COLO668 (cell line): ENCODE data around the gene UBASH3A.

Source experiments
- DNase-seq: peaks from one replicate; lab custom pipeline; 2025; ENCODE audit not compliant: unreplicated experiment; lab: John Stamatoyannopoulos, UW

UBASH3A gene

DNA sequence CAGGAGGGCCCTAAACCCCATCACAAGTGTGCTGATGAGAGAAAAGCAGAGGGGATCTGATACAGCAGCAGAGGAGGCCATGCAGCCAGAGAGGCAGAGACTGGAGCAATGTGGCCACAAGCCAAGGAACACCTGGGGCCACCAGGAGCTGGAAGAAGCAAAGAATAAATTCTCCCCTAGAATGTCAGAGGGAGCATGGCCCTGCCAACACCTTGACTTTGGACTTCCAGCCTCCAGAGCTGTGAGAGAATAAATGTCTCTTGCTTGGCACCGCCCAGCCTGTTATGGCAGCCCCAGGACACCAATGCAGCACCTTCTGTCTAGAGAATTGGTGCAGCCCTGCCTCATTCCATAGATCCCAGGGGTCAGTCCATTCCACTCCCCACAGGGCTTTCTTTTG lies 25.3 kb downstream of the UBASH3A start:
- DNase-seq, result no peak

DNA sequence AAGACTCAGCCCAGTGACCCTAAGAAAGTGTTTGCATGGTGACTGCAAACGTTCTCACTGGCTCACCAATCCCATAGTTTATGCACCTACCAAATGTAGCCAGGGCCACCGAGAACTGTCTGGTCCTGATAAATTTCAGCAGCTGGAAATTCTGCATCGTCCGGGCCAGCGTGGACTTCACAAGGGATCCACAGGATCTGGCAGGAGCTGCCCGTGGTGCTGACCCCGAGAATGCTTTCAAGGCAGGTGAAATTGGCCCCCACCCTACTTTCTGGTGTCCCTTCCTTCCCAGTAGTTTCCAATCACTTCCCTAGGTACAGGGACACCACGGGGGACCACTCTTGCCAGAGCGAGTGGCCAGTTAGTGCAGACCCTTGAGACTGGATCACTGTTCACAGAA lies 26.2 kb downstream of the UBASH3A start:
- no peak for DNase-seq

DNA sequence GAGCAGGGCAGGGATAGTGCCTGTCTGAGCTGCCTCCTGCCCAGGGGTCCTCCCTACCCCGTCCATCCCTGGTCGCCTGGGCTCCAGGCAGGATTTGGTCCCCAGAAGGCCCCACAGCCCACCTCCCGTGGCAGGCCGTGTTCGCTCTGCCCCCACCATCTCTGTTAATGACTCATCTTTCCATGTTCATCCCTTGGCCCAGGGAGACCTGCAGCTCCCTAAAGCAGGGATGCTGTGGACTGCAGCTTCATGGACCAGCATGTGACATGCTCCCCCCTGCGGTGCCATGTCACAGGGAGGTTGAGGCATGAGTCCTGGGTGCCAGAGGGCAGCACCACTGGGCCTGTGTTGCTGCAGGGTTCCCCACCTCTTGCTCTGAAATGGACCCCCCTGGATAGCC lies 26.8 kb downstream of the UBASH3A start:
- DNase-seq, result no peak

DNA sequence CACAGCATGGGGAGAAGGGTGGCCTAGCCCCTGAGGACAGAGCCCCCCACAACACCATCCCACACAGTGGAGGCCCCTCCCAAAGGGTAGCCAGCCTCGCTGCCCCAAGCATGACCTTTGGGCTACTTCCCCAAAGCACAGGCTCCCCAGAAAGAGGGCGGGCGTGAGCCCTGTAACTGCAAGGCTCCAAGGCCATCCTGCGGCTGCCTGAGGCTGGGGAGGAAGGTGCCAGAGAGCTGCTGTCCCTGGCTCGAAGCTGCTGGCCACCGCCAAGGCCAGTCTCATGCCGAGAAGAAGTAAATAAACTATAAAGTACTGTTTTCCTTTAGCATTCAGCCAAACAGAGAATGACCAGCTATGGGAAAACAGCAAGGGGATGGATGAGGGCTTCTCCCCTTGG lies 27.5 kb downstream of the UBASH3A start:
- DNase-seq, result no peak

DNA sequence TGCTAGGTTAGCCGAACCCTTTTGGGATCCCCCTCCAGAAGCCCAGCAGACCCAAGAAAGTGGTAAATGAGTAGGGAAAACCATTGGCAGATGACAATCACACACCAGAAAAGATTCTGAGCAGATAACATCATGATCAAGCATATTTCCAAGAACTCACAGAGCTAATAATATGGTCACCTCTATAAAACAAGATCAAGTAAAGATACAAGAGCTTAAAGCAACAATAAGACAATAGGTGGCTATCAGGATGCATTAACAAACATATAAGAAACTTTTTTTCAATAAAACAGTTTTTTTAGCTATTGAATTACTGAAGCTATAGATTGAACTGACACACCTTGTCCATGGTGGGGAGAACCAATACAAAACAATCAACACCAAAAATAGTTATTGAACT lies 29.0 kb downstream of the UBASH3A start:
- no peak for DNase-seq

DNA sequence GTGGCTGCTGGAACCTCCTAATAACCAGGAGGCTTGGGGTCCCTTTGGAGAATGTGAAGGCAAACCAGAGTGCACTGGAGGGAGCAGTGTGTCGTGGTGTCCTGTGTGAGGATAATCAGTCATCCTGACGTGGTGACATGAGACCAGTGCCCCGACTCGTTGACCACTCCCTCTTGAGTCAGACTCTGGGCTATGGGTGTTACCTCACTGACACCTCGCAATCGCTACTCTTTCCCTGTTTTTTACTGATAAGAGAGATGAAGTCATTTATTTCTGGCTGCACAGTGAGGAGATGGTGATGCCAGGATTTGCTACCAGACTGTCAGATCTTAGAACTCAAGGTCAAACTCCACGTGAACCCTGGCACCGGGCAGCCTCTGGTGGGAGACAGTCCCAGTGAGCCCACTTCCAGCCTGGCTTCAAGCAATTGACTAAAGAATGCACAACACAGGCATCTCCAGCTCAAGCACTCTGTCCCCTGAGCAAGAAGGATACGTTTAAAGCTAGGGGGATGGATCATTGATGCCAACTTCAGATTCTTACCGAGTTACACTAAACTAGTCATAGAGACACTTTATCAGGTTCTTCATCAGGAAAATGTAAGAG lies 30.3 kb downstream of the UBASH3A start:
- DNase-seq, result no peak

DNA sequence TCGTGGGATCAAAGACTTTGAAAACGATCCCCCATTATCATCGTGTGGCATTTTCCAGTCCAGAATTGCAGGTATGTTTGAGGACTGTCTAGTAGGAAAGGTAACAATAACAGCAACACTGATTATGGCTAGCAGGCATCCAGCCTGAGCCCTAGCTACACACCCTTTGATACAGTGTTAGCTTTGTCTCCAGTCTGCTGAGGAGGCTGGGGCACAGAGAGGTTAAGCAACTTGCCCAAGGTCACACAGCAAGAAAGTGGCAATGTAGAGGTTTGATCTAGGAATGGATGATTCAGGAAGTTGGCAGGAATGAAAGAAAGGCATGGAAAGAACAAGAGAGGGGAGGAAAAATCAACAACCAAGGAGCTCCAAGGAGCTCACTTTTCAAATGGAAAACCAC lies 31.2 kb downstream of the UBASH3A start:
- no peak for DNase-seq

DNA sequence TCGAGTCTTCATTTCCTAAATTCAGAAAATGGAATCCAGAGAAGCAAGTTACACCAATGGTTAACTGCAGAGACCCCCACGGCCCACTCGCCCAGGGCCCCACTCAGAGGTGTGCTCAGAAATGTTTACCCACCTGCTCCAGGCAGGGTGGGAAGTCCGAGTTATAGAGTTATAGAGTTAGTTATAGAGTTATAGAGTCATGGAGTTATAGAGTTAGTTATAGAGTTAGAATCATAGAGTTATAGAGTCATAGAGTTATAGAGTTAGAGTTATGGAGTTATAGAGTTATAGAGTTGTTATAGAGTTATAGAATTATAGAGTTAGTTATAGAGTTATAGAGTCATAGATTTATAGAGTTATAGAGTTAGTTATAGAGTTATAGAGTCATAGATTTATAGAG lies 31.7 kb downstream of the UBASH3A start:
- no peak for DNase-seq

DNA sequence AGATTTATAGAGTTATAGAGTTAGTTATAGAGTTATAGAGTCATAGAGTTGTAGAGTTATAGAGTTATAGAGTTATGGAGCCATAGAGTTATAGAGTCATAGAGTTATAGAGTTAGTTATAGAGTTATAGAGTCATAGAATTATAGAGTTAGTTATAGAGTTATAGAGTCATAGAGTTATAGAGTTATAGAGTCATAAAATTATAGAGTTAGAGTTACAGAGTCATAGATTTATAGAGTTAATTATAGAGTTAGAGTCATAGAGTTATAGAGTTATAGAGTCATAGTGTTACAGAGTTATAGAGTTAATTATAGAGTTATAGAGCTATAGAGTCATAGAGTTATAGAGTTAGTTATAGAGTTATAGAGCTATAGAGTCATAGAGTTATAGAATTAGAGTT lies 32.1 kb downstream of the UBASH3A start:
- no peak for DNase-seq

DNA sequence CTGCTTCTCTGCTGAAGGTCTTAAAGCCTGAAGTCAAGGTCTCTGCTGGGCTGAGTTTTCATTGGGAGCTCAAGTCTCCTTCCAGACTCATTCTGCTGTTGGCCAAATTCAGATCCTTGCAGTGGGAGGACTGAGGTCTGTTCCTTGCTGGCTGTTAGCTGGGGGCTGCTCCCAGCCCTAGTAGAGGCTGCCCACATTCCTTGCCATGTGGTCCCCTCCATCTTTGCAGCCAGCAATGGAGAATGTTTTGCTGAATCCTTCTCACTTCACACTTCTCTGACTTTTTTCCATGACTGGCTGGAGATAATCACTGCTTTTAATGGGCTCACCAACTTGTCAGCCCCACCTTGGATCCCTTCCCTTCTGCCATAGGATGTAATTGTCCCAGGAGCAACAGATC lies 33.2 kb downstream of the UBASH3A start:
- DNase-seq, result no peak

DNA sequence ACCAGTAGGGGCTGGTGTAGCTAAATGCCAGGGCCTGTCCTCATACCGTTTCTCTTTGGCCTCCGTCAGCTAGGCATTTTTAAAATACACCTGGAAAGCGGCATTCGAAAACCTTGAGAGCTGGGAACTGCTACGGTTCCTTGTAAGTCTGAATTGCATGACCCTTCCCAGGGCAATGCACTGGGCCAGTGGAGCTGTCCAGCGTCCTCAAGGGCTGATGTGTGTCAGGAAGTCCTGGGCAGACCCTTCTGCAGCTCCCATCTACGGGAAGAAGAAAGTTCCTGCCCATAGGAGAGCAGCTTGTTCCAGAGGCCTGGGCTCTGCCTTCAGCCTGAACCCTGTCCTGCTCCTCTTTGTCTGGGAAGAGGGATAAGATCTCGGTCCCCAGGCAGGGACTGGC lies 34.1 kb downstream of the UBASH3A start:
- DNase-seq, result no peak

DNA sequence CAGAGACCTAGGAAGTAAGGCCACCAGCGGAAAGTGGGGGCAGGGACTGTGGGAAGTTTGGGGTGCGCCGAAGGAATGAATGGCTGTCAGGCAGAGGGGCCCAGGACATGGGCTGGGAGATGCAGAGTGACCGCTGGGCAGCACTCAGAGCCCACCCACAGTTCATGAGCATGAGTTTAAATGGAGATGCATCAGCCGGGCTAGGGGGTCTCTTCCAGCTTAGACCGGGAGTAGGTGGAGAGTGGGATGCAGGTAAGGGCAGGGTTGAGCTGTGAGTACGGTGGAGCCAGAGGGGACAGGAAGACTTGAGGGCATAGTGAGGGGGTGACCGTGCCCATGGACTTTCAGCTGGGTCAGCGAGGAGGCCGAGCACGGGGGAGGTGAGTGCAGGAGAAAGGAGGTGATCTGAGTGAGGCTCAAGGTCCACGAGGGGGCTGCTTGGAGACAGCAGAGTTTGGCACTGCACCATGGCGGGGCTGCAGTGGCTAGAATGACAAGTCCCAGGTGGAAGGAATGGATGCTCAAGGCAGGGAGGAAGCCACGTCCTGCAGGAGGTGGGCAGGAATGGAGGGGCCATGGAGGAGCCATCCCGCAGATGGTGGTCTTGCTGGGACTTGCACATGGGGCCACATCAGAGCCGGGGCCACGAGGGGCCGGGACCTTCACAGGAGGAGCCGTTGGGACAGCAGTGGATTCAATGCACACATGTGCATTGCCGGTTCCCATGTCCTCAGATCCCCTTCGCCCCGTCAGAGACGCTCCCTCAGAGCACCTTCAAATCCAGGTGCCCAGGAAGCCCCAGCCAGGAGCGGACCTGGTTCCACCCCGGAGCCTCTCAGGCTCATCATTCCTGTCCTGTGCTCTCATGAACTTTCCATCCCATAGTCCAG lies 34.9 kb downstream of the UBASH3A start:
- DNase-seq, result no peak

DNA sequence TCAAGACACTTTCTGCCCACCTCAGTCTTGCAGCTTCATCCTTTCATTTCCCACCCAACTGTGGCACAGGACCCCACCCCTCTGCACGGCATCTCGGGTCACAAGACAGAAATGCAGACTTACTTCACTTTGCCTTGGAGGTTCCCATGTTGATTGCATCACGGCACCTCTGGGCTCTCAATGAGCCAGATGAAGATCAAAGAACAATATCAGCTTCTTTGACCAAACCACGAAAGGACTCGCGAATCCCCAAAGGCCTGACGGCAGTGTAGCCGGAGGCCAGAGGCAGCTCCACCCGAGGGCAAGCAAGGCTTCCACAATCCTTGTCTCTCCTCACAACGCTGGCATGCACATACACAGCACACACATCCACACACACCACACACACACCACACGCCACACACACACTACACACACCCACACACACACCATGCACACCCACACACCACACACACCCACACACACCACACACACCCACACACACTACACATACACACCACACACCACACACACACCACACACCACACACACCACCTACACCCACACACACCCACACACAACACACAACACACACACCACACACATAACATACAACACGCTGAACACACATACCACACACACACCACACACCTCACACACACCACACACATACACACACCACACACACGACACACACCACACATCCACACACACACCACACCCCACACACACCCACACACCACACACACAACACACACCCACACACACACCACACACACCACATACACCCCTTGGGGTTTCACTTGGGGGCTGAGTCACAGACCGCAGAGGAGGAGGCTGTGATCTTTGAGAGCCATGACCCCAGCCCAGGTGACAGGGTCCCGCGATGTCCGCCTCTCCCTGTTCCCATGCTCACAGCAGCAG lies 35.8 kb downstream of the UBASH3A start:
- no peak for DNase-seq

DNA sequence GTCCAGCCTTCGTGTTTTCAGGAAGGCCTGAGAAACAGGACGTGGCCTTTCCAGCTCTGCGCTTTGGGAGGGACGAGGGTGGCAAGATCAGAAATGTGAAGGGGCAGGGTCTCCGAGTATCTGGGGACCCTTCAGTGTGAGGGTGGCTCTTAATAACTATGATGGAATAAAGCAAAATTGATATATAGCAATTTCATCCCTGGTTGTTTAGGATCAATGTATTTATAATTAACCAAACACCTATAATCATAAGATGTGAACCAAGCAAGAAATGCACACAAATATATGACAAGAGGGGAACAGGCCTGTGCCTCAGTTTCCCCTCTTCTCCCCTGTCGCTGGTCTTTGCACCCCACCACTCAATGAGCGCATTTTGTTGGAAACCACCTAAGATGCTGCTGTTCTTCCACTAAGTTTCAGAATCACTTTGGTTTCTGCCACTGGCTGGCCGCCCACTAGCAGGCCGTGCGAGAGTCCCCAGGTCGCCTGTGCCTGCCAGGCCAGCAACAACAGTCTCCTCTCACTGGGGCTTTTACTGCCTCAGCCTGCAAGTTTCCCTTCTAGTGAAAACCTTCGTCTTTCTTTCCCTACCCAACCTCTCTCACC lies 36.6 kb downstream of the UBASH3A start:
- no peak for DNase-seq

DNA sequence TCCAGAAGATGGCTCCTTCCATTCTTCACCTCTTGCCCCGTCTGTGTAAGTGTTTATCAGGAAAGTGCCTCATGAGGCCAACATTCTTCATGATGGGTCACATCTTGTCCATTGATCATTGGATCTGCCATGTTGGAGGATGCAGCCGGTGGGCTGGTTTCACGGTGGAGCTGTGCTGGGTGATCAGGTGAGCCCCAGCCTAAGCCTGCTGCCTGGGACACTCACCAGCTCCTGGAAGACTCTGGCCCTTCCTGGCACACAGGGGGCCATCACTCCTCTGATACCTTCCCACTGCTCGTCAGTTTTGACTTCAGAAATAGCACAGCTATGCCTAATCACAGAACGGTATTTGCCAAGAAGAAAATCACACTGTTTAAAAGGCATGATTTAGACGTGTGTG lies 38.3 kb downstream of the UBASH3A start:
- no peak for DNase-seq

DNA sequence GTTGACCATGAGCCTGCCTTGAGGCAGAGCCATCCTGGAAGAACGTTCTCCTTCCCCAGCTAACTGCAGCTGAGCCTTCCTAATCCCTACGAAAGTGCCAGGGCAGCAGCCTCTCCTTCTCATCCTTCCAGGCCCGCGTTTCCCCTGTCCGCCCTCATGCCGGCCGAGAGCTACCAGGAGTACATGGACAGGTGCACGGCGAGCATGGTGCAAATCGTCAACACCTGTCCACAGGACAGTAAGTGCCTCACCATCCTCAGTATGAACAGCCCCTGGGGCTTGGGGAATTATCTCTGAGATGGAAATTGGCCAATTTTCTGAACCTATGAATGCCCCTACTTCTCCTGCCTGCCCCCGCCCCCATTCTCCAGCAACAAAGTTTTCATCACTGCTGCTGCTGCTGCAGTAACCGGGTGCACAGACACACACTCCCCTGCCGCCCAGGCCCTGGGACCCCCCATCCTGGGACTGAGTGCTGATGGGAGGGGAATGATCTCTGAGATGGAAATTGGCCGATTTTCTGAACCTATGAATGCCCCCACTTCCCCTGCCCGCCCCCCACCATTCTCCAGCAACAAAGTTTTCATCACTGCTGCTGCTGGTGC lies 39.6 kb downstream of the UBASH3A start:
- DNase-seq, result no peak

DNA sequence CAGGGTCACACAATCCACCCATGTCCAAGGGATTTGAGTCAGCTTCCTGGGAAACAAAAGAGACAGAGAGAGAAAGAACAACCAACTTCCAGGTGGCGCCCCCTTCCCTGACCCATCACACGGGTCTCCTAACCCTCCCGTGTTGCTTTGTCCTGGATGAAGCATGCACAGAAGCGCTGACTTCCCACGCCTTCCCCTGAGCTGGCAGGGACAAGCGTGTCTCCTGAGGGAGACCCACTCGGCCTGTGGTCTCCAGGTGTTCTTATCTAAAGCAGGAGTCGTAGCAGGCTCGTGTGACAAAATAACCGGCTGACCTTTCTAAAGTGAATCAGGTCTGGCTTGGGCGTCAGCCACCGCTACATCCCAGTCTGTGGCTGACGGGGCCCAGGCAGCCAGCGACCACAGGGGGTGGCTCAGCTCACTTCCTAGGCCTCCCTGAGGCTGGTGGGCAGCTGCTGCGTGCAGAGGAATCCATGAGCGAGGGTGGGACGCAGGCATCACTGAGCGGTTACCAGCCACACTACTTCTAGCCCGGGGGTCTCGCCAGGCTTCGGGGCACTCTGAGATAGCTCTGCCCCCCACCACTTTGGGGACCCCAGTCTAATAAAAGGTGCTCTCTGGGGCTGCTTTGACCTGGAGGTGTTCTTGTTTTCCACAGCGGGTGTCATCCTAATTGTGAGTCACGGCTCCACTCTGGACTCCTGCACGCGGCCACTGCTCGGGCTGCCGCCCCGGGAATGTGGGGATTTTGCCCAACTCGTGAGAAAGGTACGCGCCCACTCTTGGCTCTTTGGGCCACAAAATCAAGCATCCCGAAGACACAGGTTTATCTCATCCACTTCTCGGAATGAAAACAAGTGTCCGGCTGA lies 40.4 kb downstream of the UBASH3A start:
- DNase-seq, result no peak

DNA sequence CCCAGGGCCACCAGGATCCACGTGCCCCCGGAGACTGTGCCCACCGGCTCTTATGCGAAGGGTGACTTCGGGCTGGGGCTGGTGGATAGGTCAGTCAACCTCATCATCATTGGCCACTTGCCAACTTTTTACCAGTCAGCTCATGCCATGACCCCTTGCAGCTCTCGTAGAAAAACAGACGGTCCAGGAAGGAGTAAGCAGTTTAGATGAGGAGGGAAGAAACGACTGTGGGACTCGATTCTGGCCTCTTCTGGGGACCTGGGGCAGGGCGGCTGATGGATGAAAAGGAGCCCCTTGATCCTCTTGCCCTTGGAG lies 41.0 kb downstream of the UBASH3A start:
- no peak for DNase-seq

DNA sequence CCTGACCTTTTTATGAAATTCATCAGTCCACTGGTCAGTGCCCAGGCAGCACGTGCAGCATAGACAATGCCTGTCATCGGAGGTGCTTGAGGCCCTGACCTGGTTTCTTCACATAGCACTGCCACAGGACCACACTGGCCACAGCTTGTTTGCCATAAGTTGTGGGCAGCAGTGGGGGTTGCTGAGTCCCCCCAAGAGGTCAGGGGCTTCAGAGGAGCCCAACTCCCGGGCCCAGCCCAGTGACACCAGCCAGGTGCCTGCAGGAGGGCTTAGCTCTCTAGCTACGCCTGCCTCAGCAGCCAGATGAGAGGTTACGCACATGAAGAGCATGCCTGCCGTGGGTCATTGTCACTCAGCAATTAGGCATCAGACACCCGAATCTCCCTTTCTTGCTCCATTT lies 41.6 kb downstream of the UBASH3A start:
- no peak for DNase-seq

DNA sequence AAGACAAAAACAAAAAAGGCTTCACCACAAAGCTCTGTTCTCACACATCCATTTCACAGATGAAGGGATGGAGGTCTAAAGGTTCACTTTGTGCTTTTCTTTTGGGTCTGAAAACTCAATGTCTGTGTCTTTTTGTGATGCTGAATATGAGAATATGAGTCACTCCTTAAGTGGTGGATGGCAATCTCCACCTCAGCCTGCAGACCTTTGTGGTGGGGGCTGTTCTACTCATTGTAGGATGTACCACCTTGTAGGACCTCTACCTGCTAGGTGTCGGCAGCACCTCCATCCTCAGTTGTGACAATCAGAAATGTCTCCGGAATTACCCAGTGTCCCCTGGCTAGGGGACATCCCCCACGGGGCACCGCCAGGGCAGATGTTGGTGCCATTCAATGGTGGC lies 42.8 kb downstream of the UBASH3A start:
- DNase-seq, result no peak
